ENCODE measurements around the gene SNX4.

Gene SNX4

GRCh38 chr3:125403789-125404188 is 116.2 kb downstream of the SNX4 start:
- DNase-seq, result peak in 5 of 58 donors; percentile 6 to 16 (median 14)

GRCh38 chr3:125402639-125403038 is 117.4 kb downstream of the SNX4 start:
- no peak for DNase-seq

GRCh38 chr3:125401402-125401801 is 118.6 kb downstream of the SNX4 start:
- no peak for DNase-seq

- no peak for DNase-seq
These were observed 121.0 kb downstream of the SNX4 start for GRCh38 chr3:125398952-125399351.

Measured in anterior cingulate cortex (tissue), 58 donors.